ENCODE measurements around the gene MYH16. TPM values are rescaled to one million over a fixed set of nuclear protein-coding genes. Genes with fewer than 3 reads are reported as not detected.
A peak's percentile ranks its signal among the peaks of the same experiment; 100 is the strongest.
"Not testable (repeated sequence)": the region's sequence is repeated elsewhere in the genome, so short reads cannot be mapped to it uniquely, and the experiment has no call there.

The MYH16 gene
- total RNA-seq, 2 experiments from 2014 or later, result not detected

DNA sequence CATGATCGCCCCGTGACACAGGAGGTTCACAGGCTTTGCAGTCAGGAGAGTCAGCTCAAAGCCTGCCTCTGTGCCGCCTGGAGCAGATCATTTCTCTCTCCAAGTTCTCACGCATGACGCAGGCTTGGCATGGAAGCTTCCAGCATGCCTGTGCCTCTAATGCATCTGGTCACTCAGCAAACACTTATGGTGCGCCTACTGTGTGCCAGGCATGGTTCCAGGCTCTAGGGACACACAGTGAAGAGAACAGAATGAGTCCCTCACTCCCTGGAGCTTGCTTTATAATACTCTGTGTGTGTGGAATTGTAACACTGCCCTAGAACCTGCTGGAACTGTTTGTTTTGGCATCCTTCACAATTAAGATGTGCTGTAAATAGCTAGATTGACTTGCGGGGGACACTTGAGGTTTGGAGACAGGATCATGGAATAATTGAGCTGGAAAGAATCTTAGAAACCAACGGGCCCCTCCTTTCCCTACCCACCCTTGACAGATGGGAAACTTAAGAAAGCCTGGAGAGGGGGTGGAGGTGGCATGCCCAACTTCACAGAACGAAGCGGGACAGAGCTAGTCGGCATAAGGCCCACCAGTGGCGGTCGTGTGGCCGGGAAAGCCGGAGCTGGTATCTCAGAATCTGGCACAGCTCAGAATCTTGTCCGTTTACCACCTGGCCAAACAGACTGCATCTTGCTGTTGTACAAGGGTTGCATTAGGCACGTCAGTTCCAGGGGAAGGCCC lies 4.6 kb upstream of the MYH16 start:
- POLR2A ChIA-PET, result no interaction called here
- TF ChIP-seq, protein P1, sequence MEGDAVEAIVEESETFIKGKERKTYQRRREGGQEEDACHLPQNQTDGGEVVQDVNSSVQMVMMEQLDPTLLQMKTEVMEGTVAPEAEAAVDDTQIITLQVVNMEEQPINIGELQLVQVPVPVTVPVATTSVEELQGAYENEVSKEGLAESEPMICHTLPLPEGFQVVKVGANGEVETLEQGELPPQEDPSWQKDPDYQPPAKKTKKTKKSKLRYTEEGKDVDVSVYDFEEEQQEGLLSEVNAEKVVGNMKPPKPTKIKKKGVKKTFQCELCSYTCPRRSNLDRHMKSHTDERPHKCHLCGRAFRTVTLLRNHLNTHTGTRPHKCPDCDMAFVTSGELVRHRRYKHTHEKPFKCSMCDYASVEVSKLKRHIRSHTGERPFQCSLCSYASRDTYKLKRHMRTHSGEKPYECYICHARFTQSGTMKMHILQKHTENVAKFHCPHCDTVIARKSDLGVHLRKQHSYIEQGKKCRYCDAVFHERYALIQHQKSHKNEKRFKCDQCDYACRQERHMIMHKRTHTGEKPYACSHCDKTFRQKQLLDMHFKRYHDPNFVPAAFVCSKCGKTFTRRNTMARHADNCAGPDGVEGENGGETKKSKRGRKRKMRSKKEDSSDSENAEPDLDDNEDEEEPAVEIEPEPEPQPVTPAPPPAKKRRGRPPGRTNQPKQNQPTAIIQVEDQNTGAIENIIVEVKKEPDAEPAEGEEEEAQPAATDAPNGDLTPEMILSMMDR (IDR thresholded peaks at IDR 0.05), result no peak
- intact Hi-C loops (cut with micrococcal nuclease), result no loop called here
- no peak for DNase-seq
- Mint-ChIP-seq H3K4me3 (no peak overlapping the region), H3K36me3 (ENCODE audit: low read depth) (no peaks in the 10 kb centered on the region), H3K9me3 (no peaks in the 10 kb centered on the region), H3K27ac (no peak overlapping the region), H3K27me3 (no peaks in the 10 kb centered on the region), H3K4me1 (ENCODE audit: low read depth) (no peaks in the 10 kb centered on the region)
- ATAC-seq, result no peak
- CTCF ChIA-PET, result no interaction called here

GRCh38 chr7:99268577-99268908 lies 4.1 kb upstream of the MYH16 start:
- CTCF ChIA-PET, result no interaction called here
- TF ChIP-seq, protein P1 (IDR thresholded peaks at IDR 0.05), result no peak
- Mint-ChIP-seq H3K27me3 (no peaks in the 10 kb centered on the region), H3K4me1 (ENCODE audit: low read depth) (peaks cover 2% of the 10 kb centered on the region), H3K27ac (no peak overlapping the region), H3K4me3 (no peak overlapping the region), H3K36me3 (ENCODE audit: low read depth) (no peaks in the 10 kb centered on the region), H3K9me3 (no peaks in the 10 kb centered on the region)
- intact Hi-C loops (cut with micrococcal nuclease), result no loop called here
- POLR2A ChIA-PET, result no interaction called here
- ATAC-seq (no peak), DNase-seq (no peak)

DNA sequence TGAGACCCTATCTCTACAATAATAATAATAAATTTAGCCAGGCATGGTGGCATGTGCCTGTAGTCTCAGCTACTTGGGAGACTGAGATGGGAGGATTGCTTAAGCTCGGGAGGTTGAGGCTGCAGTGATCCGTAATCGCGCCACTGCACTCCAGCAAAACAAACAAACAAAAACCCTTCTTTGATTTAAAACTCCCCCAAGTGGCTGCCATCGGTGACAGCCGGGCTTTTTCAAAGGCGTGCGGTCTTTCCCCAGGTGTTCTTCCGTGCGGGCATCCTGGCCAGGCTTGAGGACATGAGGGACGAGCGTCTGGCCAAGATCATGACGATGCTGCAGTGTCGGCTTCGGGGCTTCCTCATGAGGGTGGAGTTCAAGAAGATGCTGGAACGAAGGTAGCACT lies 1.9 kb upstream of the MYH16 start:
- intact Hi-C loops (cut with micrococcal nuclease), result no loop called here
- DNase-seq (no peak), ATAC-seq (no peak)
- Mint-ChIP-seq H3K4me3 (no peak overlapping the region), H3K9me3 (no peaks in the 10 kb centered on the region), H3K27ac (no peak overlapping the region), H3K36me3 (ENCODE audit: low read depth) (no peaks in the 10 kb centered on the region), H3K27me3 (no peaks in the 10 kb centered on the region), H3K4me1 (ENCODE audit: low read depth) (peaks cover 10% of the 10 kb centered on the region)
- POLR2A ChIA-PET, result interaction anchor here (1.5 kb wide), 1 partner anchor 14 kb away, joined by 3 read pairs; no protein-coding TSS in a partner anchor
- CTCF ChIA-PET, result no interaction called here
- TF ChIP-seq, protein P1 (IDR thresholded peaks at IDR 0.05), result no peak

DNA sequence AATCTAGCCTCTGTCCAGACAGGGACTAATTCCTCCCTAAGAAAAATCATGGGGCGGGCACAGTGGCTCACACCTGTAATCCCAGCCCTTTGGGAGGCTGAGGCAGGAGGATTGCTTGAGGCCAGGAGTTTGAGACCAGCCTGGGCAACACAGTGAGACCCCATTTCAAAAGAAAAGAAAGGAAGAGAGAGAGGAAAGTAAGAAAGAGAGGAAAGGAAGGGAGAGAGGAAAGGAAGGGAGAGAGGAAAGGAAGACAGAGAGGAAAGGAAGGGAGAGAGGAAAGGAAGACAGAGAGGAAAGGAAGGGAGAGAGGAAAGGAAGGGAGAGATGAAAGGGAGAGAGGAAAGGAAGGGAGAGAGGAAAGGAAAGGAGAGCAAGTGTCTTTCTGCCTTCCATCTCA lies 922 bp downstream of the MYH16 start:
- H3K9me3 Mint-ChIP-seq; H3K27me3 Mint-ChIP-seq; H3K4me3 Mint-ChIP-seq; POLR2A ChIA-PET; ATAC-seq; DNase-seq; H3K36me3 Mint-ChIP-seq (ENCODE audit: low read depth); intact Hi-C loops (cut with micrococcal nuclease): not testable (repeated sequence)
- H3K27ac Mint-ChIP-seq, result peak overlapping the region; percentile 90
- CTCF ChIA-PET, result interaction anchor here (1.8 kb wide), 1 partner anchor 40 kb away, joined by 6 read pairs; no protein-coding TSS in a partner anchor
- H3K4me1 Mint-ChIP-seq (ENCODE audit: low read depth), result peaks cover 10% of the 10 kb centered on the region

DNA sequence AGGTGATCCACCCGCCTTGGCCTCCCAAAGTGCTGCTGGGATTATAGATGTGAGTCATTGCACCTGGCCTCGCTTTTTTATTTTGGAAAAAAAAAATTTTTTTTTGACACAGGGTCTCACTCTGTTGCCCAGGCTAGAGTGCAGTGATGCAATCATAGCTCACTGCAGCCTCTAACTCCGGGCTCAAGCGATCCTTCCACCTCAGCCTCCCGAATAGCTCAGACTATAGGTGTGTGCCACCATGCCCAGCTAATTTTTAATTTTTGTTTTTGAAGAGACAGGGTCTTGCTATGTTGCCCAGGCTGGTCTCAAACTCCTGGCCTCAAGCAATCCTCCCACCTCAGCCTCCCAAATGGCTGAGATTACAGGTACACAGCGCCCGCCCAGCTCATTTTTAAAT lies 2.3 kb downstream of the MYH16 start:
- H3K27ac Mint-ChIP-seq, result not testable (repeated sequence)

GRCh38 chr7:99275496-99275895 lies 2.9 kb downstream of the MYH16 start:
- ATAC-seq (no peak), DNase-seq (no peak)
- CTCF ChIA-PET, result no interaction called here
- no peaks in the 10 kb centered on the region for H3K36me3 Mint-ChIP-seq (ENCODE audit: low read depth)
- TF ChIP-seq, protein P1 (IDR thresholded peaks at IDR 0.05), result no peak
- no peak overlapping the region for H3K27ac Mint-ChIP-seq
- H3K27me3 Mint-ChIP-seq, result no peaks in the 10 kb centered on the region
- peaks cover 10% of the 10 kb centered on the region for H3K4me1 Mint-ChIP-seq (ENCODE audit: low read depth)
- POLR2A ChIA-PET, result interaction anchor here (0.8 kb wide), 1 partner anchor 214 kb away, joined by 3 read pairs; no protein-coding TSS in a partner anchor
- no peak overlapping the region for H3K4me3 Mint-ChIP-seq
- intact Hi-C loops (cut with micrococcal nuclease), result loop anchor here (2.0 kb wide), 1 partner anchor 37 kb away; no protein-coding TSS in a partner anchor
- H3K9me3 Mint-ChIP-seq, result no peaks in the 10 kb centered on the region

More for the DNA sequence above, 2.3 kb downstream of the MYH16 start:
- H3K4me3 Mint-ChIP-seq; DNase-seq; H3K9me3 Mint-ChIP-seq; H3K36me3 Mint-ChIP-seq (ENCODE audit: low read depth); ATAC-seq; H3K27me3 Mint-ChIP-seq: not testable (repeated sequence)
- ChIA-PET POLR2A (interaction anchor here (0.8 to 1.4 kb wide), 2 partner anchors 124 to 213 kb away, joined by 3 read pairs; no protein-coding TSS in a partner anchor), CTCF (interaction anchor here (1.8 kb wide), 1 partner anchor 39 kb away, joined by 6 read pairs; no protein-coding TSS in a partner anchor)
- intact Hi-C loops (cut with micrococcal nuclease), result loop anchor here (2.0 kb wide), 1 partner anchor 38 kb away; no protein-coding TSS in a partner anchor
- H3K4me1 Mint-ChIP-seq (ENCODE audit: low read depth), result peaks cover 10% of the 10 kb centered on the region

Measured in activated CD8-positive, alpha-beta T cell treated with anti-CD3 and anti-CD28 coated beads for 36 hours (primary cell).